GM06990 (cell line): ENCODE measurements around the gene NR5A1.

Source experiments
- DNase-seq: peaks from one replicate; pipeline ENCODE4 v3.0.0-alpha.2; 2011; ENCODE audit not compliant: insufficient read length; ENCODE audit errors: extremely low read depth
- H3K27me3 ChIP-seq: replicated peaks from 2 replicates; pipeline ENCODE4 v1.6.0; 2011; ENCODE audit warnings: low read length; ENCODE audit not compliant: control insufficient read depth, insufficient read depth
- H3K36me3 ChIP-seq: 2 replicates; pipeline ENCODE4 v1.5.1; 2011; ENCODE audit warnings: low read length; ENCODE audit not compliant: control insufficient read depth, insufficient read depth
- H3K4me3 ChIP-seq: replicated peaks from 2 replicates; pipeline ENCODE4 v1.5.1; 2011; ENCODE audit warnings: low read depth, mild to moderate bottlenecking, control low read depth, low read length
- CTCF ChIP-seq: IDR thresholded peaks from 2 replicates; pipeline ENCODE4 v1.5.1; 2011; ENCODE audit warnings: low read length, control low read depth, mild to moderate bottlenecking, inconsistent platforms; ENCODE audit not compliant: insufficient read depth, poor library complexity, severe bottlenecking

The NR5A1 gene

DNA sequence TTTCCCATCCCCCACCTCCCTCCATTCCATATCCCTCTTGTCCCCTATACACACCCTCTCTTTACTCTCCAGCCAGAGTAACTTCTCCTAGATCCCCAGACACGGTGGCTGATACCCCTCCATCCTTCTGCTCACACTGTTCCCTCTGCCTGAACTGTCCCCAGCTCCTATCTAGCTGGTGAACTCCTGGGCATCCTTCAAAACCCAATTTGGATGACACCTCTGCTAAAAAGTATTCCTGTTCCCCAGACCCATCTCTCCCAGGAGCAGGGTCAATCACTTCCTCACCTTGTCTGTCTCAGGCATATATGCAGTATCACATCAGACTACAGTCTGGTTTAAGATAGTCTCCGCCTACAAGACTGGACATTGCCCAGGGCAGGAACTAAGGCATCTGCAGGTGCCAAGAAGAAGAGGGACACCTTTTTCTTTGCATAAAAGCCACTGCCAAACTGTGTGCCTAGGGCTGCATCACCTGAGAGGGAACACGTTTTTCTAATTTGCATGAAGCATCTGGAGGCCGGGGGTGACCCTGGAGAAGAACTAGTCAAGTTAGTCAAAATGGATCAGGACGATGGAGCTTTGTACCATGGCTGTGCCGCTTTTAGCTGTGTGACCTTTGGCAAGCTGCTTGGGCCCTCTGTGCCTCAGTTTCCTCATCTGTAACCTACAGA is 27.1 kb downstream of the NR5A1 start:
- no peak for DNase-seq
- H3K27me3 ChIP-seq = peaks cover 2% of the 10 kb centered on the region
- no peak for TF ChIP-seq CTCF
- H3K36me3 ChIP-seq = no peaks in the 10 kb centered on the region
- H3K4me3 ChIP-seq = no peak overlapping the region

- no peak for DNase-seq
- TF ChIP-seq CTCF = no peak
- no peak overlapping the region for H3K4me3 ChIP-seq
- H3K27me3 ChIP-seq = peaks cover 2% of the 10 kb centered on the region
- no peaks in the 10 kb centered on the region for H3K36me3 ChIP-seq
Measured at GRCh38 chr9:124479371-124479770, 27.8 kb downstream of the NR5A1 start.

GRCh38 chr9:124478354-124478753 is 28.8 kb downstream of the NR5A1 start:
- Histone ChIP-seq H3K4me3 (no peak overlapping the region), H3K27me3 (peaks cover 2% of the 10 kb centered on the region), H3K36me3 (no peaks in the 10 kb centered on the region)
- TF ChIP-seq CTCF = no peak
- DNase-seq = no peak

DNA sequence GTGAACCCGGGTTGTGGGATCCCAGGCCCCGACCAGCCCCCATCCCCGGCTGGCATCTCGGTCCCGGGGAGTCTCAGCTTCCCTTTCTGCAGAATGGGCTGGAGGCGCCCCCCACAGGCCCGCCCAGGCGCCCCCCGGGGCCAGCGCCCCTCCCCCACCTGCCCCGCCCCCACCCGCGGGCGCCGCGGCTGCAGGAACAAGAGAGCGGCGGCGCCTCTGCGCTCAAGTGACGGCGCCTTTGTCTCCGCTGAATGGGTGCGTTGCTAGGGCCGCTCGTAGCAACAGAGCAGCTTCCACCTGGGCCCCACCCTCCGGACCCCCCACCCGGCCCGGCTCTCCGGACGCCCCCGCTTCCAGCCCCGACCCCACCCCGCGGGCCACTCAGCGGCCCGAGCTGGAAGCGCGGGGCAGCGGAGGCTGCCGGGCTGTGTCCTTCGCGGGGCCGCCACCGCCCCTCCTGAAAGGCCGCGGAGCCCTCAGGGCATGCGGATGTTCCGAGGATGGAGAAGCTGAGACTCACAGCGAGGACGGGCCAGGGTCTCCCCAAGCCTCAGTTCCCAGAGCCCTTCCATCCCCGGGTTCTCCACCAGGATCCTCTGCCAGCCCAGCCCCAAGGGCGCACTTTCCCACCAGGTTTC is 29.4 kb downstream of the NR5A1 start:
- Histone ChIP-seq H3K36me3 (no peaks in the 10 kb centered on the region), H3K4me3 (no peak overlapping the region), H3K27me3 (peaks cover 2% of the 10 kb centered on the region)
- no peak for DNase-seq
- TF ChIP-seq CTCF = no peak

GRCh38 chr9:124477211-124477647 is 30.0 kb downstream of the NR5A1 start:
- Histone ChIP-seq H3K4me3 (no peak overlapping the region), H3K27me3 (peaks cover 2% of the 10 kb centered on the region), H3K36me3 (no peaks in the 10 kb centered on the region)
- no peak for TF ChIP-seq CTCF
- DNase-seq = no peak
